Measurements from ENCODE around the gene PPP1R18. TPM values are rescaled to one million over a fixed set of nuclear protein-coding genes. Genes with fewer than 3 reads are reported as not detected.
A peak's percentile ranks its signal among the peaks of the same experiment; 100 is the strongest.

The PPP1R18 gene
- total and polyA plus RNA-seq, 2 of the 4 experiments (the other 2 are of a cell fraction), result 31.9 to 134 TPM

- peak overlapping the region; percentile 49 for H3K4me2 ChIP-seq (ENCODE audit: low read depth, low read length)
- no TSS peak for BruUV-seq (replicated peaks)
- dilution Hi-C loops (cut with HindIII; ENCODE audit: low sequenced_read_pairs, unreplicated experiment), result no loop called here
Observed at GRCh38 chr6:30691208-30691847, 4.9 kb upstream of the PPP1R18 start.

More at GRCh38 chr6:30691208-30691847, 4.9 kb upstream of the PPP1R18 start:
- Histone ChIP-seq H3K9me1 (ENCODE audit: insufficient read depth, low read length) (peaks cover 16% of the 10 kb centered on the region), H3K56ac (ENCODE audit: extremely low read depth, insufficient read depth, low read length) (peak overlapping the region; percentile 83; the same call in 1 of the 2 replicates), H3K9me3 (ENCODE audit: control insufficient read depth, insufficient read depth, low read length) (no peaks in the 10 kb centered on the region), H2BK20ac (ENCODE audit: low read depth, low read length) (0 out of 2 replicates have a peak overlapping the region, but pooled peaks have one; percentile 63), H2AK9ac (replicated peaks; ENCODE audit: low read depth, low read length, poor library complexity) (peak overlapping the region; percentile 74), H2AFZ (replicated peaks; ENCODE audit: low read length, poor library complexity) (peak overlapping the region; percentile 83), H2BK15ac (ENCODE audit: low read depth, low read length) (no peak overlapping the region), H3K9ac (ENCODE audit: low read depth, low read length) (peak overlapping the region; percentile 49), H2BK120ac (ENCODE audit: low read depth, low read length) (peak overlapping the region; percentile 66), H2BK5ac (ENCODE audit: low read depth, low read length, poor library complexity, severe bottlenecking) (peak overlapping the region; percentile 83), H4K20me1 (ENCODE audit: insufficient read depth, low read length) (peaks cover under 1% of the 10 kb centered on the region; the same call in 1 of the 2 replicates), H3K23ac (ENCODE audit: low read depth, low read length) (peak overlapping the region; percentile 62; the same call in 1 of the 2 replicates), H2AK5ac (ENCODE audit: low read depth, low read length) (peak overlapping the region; percentile 71; the same call in 1 of the 2 replicates), H3K4me1 (ENCODE audit: control insufficient read depth, insufficient read depth, low read length) (peaks cover 21% of the 10 kb centered on the region), H3K4ac (ENCODE audit: low read depth, low read length) (peak overlapping the region; percentile 69), H4K91ac (ENCODE audit: insufficient read depth, low read depth, low read length) (peak overlapping the region; percentile 53; the same call in 1 of the 2 replicates), H3K36me3 (ENCODE audit: control insufficient read depth, insufficient read depth, low read length) (no peaks in the 10 kb centered on the region), H3K4me3 (ENCODE audit: insufficient read depth, low read depth, low read length) (peak overlapping the region; percentile 89; the same call in 1 of the 2 replicates), H3K27ac (ENCODE audit: insufficient read depth, low read length) (peak overlapping the region; percentile 53), H3K14ac (replicated peaks; ENCODE audit: low read depth, low read length) (peak overlapping the region; percentile 43; the same call in 1 of the 2 replicates), H3K79me1 (ENCODE audit: low read depth in 1 of 2, low read length in 2 of 2) (peaks cover 18 to 34% of the 10 kb centered on the region in 2 experiments; a peak in 3 of 4 replicates), H3K18ac (ENCODE audit: low read depth, low read length) (0 out of 2 replicates have a peak overlapping the region, but pooled peaks have one; percentile 42), H4K8ac (ENCODE audit: low read depth in 2 of 2, low read length in 2 of 2) (peak overlapping the region; percentile 62 to 79; a peak in 3 of 4 replicates), H3K27me3 (ENCODE audit: control insufficient read depth, insufficient read depth, low read length) (no peaks in the 10 kb centered on the region), H4K5ac (ENCODE audit: low read depth, low read length) (peak overlapping the region; percentile 32; the same call in 1 of the 2 replicates)
- DNase-seq (no peak), ATAC-seq (ENCODE audit: low read depth) (no peak)
- intact Hi-C loops (cut with micrococcal nuclease), result loop anchor here (1.0 kb wide), 1 partner anchor 26 kb away; the partner anchor contains the start of gene MDC1
- in situ Hi-C loops (cut with MboI; ENCODE audit: low sequenced_read_pairs), result no loop called here
- TF ChIP-seq ELK1 (IDR thresholded peaks at IDR 0.05; ENCODE audit: borderline replicate concordance, low read depth, low read length), result no peak
- TF ChIP-seq FOS (IDR thresholded peaks at IDR 0.05; ENCODE audit: low read depth, low read length), result no peak
- no peak for TF ChIP-seq MXI1 (IDR thresholded peaks at IDR 0.05; ENCODE audit: borderline replicate concordance, low read depth, low read length)
- peak; percentile 48 for TF ChIP-seq USF2 (IDR thresholded peaks at IDR 0.05; ENCODE audit: low read depth, low read length)
- TF ChIP-seq POLR2A (IDR thresholded peaks at IDR 0.05; ENCODE audit: low read depth, low read length), result no peak
- no CpG with 5 or more reads among the region's 8 CpGs for WGBS, 2 experiments (ENCODE audit: extremely low coverage in 2 of 2, insufficient read length in 1 of 2)
- ChIA-PET CTCF (interaction anchor here (1.2 kb wide), 1 partner anchor 12 kb away, joined by 3 read pairs; no protein-coding TSS in a partner anchor), POLR2A (ENCODE audit: unreplicated experiment) (interaction anchor here (0.5 to 1.5 kb wide), 3 partner anchors 27 to 100 kb away, joined by 3 to 5 read pairs (median 3); no protein-coding TSS in a partner anchor)

All from IMR-90 (cell line).